ENCODE measurements around the gene ANKRD13B. TPM values are rescaled to one million over a fixed set of nuclear protein-coding genes. Genes with fewer than 3 reads are reported as not detected.

Gene ANKRD13B
- total RNA-seq, 1 experiment from 2014 or later: 31.4 TPM

DNA sequence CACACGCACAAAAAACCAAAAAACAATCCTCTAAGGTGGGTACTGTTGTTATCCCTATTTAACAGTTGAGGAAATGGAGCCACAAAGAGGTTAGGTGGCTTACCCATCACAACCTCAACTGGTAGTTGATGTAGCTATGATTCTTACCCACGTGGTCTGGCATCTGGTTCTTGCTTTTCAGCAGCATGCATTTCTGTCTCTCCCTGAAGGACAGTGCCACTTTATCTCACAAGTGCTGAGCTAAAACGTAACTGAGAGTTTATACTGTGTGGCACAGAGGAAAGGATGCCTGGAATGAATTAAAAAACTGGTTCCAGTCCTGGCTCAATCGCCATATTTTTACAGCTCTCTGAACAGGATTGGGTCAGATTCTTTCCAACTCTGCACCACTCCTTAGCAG lies 31.7 kb downstream of the ANKRD13B start:
- H3K4me1 ChIP-seq (ENCODE audit: control insufficient read depth, insufficient read depth, low read length): peaks cover 13% of the 10 kb centered on the region
- no TSS peak for BruUV-seq (replicated peaks)

GRCh38 chr17:29625037-29625750 lies 32.3 kb downstream of the ANKRD13B start:
- H3K27me3 ChIP-seq (ENCODE audit: control insufficient read depth, insufficient read depth, low read length): no peaks in the 10 kb centered on the region
- no TSS peak for BruUV-seq (replicated peaks)
- DNase-seq (ENCODE audit: low read depth, low spot score) (no peak), ATAC-seq (no peak)
- intact Hi-C loops (cut with micrococcal nuclease; ENCODE audit: unreplicated experiment): no loop called here
- TF ChIP-seq REST (IDR thresholded peaks at IDR 0.05; ENCODE audit: insufficient read depth in 1 of 2, low read depth in 2 of 2, low read length in 1 of 2): no peak
- TF ChIP-seq SIN3A (IDR thresholded peaks at IDR 0.05; ENCODE audit: borderline replicate concordance, insufficient read depth, low read depth, low read length): no peak
- no peak for TF ChIP-seq TCF7L2 (IDR thresholded peaks at IDR 0.05; ENCODE audit: low read depth, low read length)
- no peak for TF ChIP-seq POLR2AphosphoS5 (IDR thresholded peaks at IDR 0.05; ENCODE audit: low read depth, low read length)
- TF ChIP-seq CTCF (IDR thresholded peaks at IDR 0.05): no peak
- ChIA-PET CTCF (interaction anchor here (1.3 to 1.6 kb wide), 2 partner anchors 8 to 154 kb away, joined by 6 read pairs; no protein-coding TSS in a partner anchor), POLR2A (interaction anchor here (0.6 kb wide), 1 partner anchor 206 kb away, joined by 3 read pairs; no protein-coding TSS in a partner anchor)
- in situ Hi-C loops (cut with HindIII; ENCODE audit: low pct_unique_long_range_greater_than_20kb, low sequenced_read_pairs): no loop called here
- H3K4me1 ChIP-seq (ENCODE audit: control insufficient read depth, insufficient read depth, low read length): peaks cover 13% of the 10 kb centered on the region
- H3K36me3 ChIP-seq (ENCODE audit: control insufficient read depth, insufficient read depth, low read length): no peaks in the 10 kb centered on the region
- no peak overlapping the region for H3K27ac ChIP-seq (ENCODE audit: low read length)
- no peaks in the 10 kb centered on the region for H3K9me3 ChIP-seq (ENCODE audit: control insufficient read depth, insufficient read depth, low read depth, low read length)
- no peak overlapping the region for H3K4me3 ChIP-seq (ENCODE audit: low read depth in 2 of 2, low read length in 2 of 2)

More for the DNA sequence above, 31.7 kb downstream of the ANKRD13B start:
- in situ Hi-C loops (cut with HindIII; ENCODE audit: low pct_unique_long_range_greater_than_20kb, low sequenced_read_pairs) (no loop called here), intact Hi-C loops (cut with micrococcal nuclease; ENCODE audit: unreplicated experiment) (no loop called here)
- no peaks in the 10 kb centered on the region for H3K36me3 ChIP-seq (ENCODE audit: control insufficient read depth, insufficient read depth, low read length)
- no peak for DNase-seq (ENCODE audit: low read depth, low spot score)
- no peak for TF ChIP-seq CTCF (IDR thresholded peaks at IDR 0.05)
- POLR2A ChIA-PET: interaction anchor here (0.6 kb wide), 2 partner anchors 15 to 155 kb away, joined by 3 to 7 read pairs; no protein-coding TSS in a partner anchor
- ATAC-seq: no peak
- no peak overlapping the region for H3K27ac ChIP-seq (ENCODE audit: low read length)
- H3K27me3 ChIP-seq (ENCODE audit: control insufficient read depth, insufficient read depth, low read length): no peaks in the 10 kb centered on the region
- CTCF ChIA-PET: interaction anchor here (1.3 kb wide), 1 partner anchor 155 kb away, joined by 6 read pairs; no protein-coding TSS in a partner anchor
- H3K9me3 ChIP-seq (ENCODE audit: control insufficient read depth, insufficient read depth, low read depth, low read length): no peaks in the 10 kb centered on the region
- no peak overlapping the region for H3K4me3 ChIP-seq (ENCODE audit: low read depth in 2 of 2, low read length in 2 of 2)
